ENCODE results near the gene ZFAND3.

The ZFAND3 gene

GRCh38 chr6:38134704-38135088 is 315.2 kb downstream of the ZFAND3 start:
- DNase-seq (ENCODE audit: low spot score) = peak; percentile 31

- no peak for DNase-seq (ENCODE audit: low spot score)
Observed at GRCh38 chr6:38136547-38136946, 317.0 kb downstream of the ZFAND3 start.

GRCh38 chr6:38137608-38138265 is 318.2 kb downstream of the ZFAND3 start:
- no peak for DNase-seq (ENCODE audit: low spot score)

GRCh38 chr6:38138374-38138773 is 318.8 kb downstream of the ZFAND3 start:
- no peak for DNase-seq (ENCODE audit: low spot score)

GRCh38 chr6:38141085-38141484 is 321.6 kb downstream of the ZFAND3 start:
- peak; percentile 50 for DNase-seq (ENCODE audit: low spot score)

- DNase-seq (ENCODE audit: low spot score) = no peak
Observed at GRCh38 chr6:38141716-38142115, 322.2 kb downstream of the ZFAND3 start.

GRCh38 chr6:38142178-38142902 is 322.8 kb downstream of the ZFAND3 start:
- DNase-seq (ENCODE audit: low spot score) = no peak

GRCh38 chr6:38143191-38144150 is 323.9 kb downstream of the ZFAND3 start:
- peak; percentile 78 for DNase-seq (ENCODE audit: low spot score)

- DNase-seq (ENCODE audit: low spot score) = no peak
Observed at GRCh38 chr6:38144365-38144945, 324.9 kb downstream of the ZFAND3 start.

GRCh38 chr6:38146021-38146733 is 326.6 kb downstream of the ZFAND3 start:
- no peak for DNase-seq (ENCODE audit: low spot score)

GRCh38 chr6:38146734-38147027 is 327.2 kb downstream of the ZFAND3 start:
- no peak for DNase-seq (ENCODE audit: low spot score)

- no peak for DNase-seq (ENCODE audit: low spot score)
Observed at GRCh38 chr6:38148606-38149005, 329.1 kb downstream of the ZFAND3 start.

- no peak for DNase-seq (ENCODE audit: low spot score)
Observed at GRCh38 chr6:38149531-38149930, 330.0 kb downstream of the ZFAND3 start.

GRCh38 chr6:38150021-38150420 is 330.5 kb downstream of the ZFAND3 start:
- no peak for DNase-seq (ENCODE audit: low spot score)

GRCh38 chr6:38150681-38151296 is 331.3 kb downstream of the ZFAND3 start:
- DNase-seq (ENCODE audit: low spot score) = no peak

GRCh38 chr6:38151580-38152500 is 332.3 kb downstream of the ZFAND3 start:
- DNase-seq (ENCODE audit: low spot score) = no peak

GRCh38 chr6:38152620-38153019 is 333.1 kb downstream of the ZFAND3 start:
- DNase-seq (ENCODE audit: low spot score) = no peak

- no peak for DNase-seq (ENCODE audit: low spot score)
Observed at GRCh38 chr6:38153076-38153797, 333.7 kb downstream of the ZFAND3 start.

- DNase-seq (ENCODE audit: low spot score) = no peak
Observed at GRCh38 chr6:38153798-38154345, 334.3 kb downstream of the ZFAND3 start.
